ENCODE results near the gene NTRK3.

NTRK3 gene

DNA sequence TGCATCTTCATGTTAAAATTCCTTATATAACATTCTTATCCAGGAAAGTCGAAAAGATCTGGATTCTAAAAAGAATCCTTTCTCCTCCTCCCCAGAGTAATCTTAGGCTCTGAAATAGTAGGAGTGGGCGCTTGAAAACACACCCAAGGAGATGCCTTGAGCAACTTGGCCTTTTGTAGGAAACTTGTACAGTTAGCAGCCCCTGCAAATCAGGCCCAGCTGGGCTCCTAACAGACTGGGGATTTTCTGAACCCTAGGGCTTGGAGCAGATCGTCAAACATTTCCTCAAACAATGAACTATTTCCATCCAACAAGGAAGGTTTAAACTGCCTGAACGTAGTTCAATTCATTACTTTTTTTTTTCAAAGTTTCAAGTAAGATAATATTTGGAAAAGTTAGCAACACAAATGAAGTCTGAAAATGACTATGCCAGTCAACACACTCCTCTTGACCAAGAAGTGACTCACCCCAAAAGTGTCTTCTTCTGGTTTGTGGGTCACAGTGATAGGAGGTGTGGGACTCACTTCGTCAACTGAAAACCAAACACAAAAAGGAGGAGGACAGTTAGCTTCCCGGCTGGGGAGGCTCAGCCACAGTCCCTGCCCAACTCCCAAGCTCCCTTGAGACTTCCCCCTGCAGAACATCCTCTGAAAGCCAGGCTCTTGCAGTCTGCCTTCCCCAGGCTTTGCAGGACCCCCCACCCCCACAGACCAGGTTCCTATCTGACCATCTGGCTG is 129.7 kb downstream of the NTRK3 start:
- Mint-ChIP-seq H3K36me3 (no peaks in the 10 kb centered on the region), H3K4me1 (no peaks in the 10 kb centered on the region), H3K27ac (no peak overlapping the region), H3K27me3 (no peaks in the 10 kb centered on the region), H3K9me3 (peaks cover 2% of the 10 kb centered on the region), H3K4me3 (no peak overlapping the region)
- no peak for DNase-seq
- CTCF ChIA-PET: no interaction called here

DNA sequence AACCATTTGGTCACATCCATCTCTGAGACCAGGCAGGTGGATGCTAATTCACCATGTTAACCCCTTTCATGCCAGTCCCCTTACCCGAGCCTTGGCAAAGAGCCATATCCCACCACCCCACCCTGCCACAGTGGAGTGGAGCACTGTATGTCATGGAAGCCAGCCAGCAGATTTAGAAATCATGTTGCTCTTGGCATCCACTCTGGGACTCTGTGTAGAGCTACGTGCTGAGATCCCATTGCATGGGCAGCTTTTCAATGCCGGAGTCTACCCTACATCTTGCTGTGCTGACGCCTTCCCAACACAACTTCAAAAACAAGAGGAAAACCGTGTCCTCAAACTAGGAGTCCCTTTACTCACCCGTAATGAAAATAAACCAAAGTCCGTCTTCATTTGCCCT is 131.0 kb downstream of the NTRK3 start:
- no peaks in the 10 kb centered on the region for H3K27me3 Mint-ChIP-seq
- CTCF ChIA-PET: no interaction called here
- H3K27ac Mint-ChIP-seq: no peak overlapping the region
- no peak for DNase-seq
- no peak overlapping the region for H3K4me3 Mint-ChIP-seq
- no peaks in the 10 kb centered on the region for H3K36me3 Mint-ChIP-seq
- no peaks in the 10 kb centered on the region for H3K4me1 Mint-ChIP-seq
- peaks cover 2% of the 10 kb centered on the region for H3K9me3 Mint-ChIP-seq

DNA sequence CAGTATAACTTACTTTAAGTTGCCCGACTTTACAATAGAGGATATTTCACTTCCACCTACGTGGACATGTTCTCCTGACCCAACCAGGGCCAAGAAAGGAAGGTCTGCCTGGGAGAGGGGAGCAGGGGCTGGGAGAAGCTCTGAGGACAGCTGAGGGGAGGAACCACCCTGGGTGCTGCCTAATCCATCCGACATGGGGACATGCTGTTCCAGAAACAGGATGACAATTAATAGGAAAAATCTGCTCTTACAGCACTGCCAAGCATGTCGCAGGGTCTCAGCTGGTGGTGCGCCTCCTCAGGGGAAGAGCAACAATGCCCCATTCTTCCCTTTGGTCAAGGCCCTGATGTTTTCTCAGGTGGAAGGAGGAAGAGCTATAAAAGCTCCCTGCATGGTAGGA is 132.3 kb downstream of the NTRK3 start:
- H3K27me3 Mint-ChIP-seq: no peaks in the 10 kb centered on the region
- H3K4me1 Mint-ChIP-seq: no peaks in the 10 kb centered on the region
- no peaks in the 10 kb centered on the region for H3K36me3 Mint-ChIP-seq
- no peak overlapping the region for H3K4me3 Mint-ChIP-seq
- no peak overlapping the region for H3K27ac Mint-ChIP-seq
- DNase-seq: no peak
- peaks cover 2% of the 10 kb centered on the region for H3K9me3 Mint-ChIP-seq
- CTCF ChIA-PET: no interaction called here

DNA sequence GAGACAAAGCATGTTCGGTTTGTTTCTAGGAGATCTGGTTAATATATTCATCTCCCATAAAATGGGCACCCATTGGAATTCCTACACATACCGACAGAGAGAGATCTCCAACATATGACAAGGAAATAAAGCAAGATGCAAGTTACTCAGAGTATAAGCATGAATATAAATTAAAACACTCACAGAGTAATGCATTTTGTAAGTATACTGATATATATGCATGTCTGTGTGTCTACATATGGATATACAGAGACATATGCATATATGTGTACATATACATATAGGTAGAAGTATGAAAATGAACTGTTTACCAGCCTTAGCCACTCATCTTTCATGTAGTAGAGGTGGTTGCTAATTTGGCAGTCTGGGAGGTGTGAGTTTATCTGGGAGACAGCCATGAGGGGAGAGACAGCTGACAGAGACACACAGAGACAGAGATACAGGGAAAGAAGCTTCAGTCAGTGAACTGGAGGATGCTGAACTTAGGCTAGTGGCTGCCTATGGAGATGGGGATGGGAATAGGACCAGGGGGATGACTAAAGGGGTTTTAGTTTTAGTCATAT is 134.5 kb downstream of the NTRK3 start:
- Mint-ChIP-seq H3K4me1 (no peaks in the 10 kb centered on the region), H3K9me3 (peaks cover 2% of the 10 kb centered on the region), H3K27ac (no peak overlapping the region)

DNA sequence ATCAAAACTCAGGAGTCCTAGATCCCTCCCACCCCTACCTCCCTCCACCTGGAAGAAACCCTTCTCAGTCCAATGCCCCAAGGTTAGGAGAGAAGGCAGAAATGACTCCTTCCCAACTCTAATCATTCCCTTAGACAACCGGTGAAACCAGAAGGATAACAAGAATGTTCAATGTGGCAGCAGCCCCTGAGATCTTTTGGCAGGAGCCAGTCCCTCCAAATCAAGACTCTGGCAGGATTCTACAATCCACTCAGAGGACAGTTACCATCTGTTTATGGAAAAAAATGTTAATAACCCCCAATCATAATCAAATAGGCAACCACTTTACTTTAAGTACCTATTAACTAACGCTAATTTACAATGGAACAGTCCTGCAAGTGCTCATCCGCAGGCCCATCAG is 136.5 kb downstream of the NTRK3 start:
- DNase-seq: no peak
- Mint-ChIP-seq H3K4me3 (no peak overlapping the region), H3K9me3 (no peaks in the 10 kb centered on the region), H3K27ac (no peak overlapping the region), H3K4me1 (no peaks in the 10 kb centered on the region), H3K27me3 (no peaks in the 10 kb centered on the region), H3K36me3 (no peaks in the 10 kb centered on the region)
- CTCF ChIA-PET: no interaction called here

More for the DNA sequence above, 134.5 kb downstream of the NTRK3 start:
- CTCF ChIA-PET: no interaction called here
- Mint-ChIP-seq H3K4me3 (no peak overlapping the region), H3K36me3 (no peaks in the 10 kb centered on the region), H3K27me3 (no peaks in the 10 kb centered on the region)
- no peak for DNase-seq

DNA sequence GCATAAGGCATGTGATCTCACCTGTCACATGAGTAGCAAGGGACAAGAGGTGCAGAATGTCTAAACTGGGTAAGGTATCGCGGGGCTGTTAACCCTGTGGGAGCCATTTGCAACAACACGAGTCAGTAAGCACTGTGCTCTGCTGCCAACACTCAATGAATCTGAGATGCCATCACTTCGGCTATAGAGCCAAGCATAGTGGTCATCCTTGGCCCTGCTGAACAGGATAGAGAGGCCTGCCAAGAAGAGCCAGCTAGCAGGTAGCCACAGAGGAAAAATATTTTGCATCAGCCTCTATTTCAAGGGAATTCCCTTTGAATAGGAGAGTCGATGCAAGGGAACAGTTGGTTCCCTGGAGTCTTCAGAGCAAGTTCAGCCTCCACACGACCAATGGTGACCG is 137.8 kb downstream of the NTRK3 start:
- H3K27ac Mint-ChIP-seq: no peak overlapping the region
- CTCF ChIA-PET: no interaction called here
- no peak overlapping the region for H3K4me3 Mint-ChIP-seq
- no peaks in the 10 kb centered on the region for H3K4me1 Mint-ChIP-seq
- no peaks in the 10 kb centered on the region for H3K9me3 Mint-ChIP-seq
- no peaks in the 10 kb centered on the region for H3K27me3 Mint-ChIP-seq
- DNase-seq: no peak
- H3K36me3 Mint-ChIP-seq: no peaks in the 10 kb centered on the region

DNA sequence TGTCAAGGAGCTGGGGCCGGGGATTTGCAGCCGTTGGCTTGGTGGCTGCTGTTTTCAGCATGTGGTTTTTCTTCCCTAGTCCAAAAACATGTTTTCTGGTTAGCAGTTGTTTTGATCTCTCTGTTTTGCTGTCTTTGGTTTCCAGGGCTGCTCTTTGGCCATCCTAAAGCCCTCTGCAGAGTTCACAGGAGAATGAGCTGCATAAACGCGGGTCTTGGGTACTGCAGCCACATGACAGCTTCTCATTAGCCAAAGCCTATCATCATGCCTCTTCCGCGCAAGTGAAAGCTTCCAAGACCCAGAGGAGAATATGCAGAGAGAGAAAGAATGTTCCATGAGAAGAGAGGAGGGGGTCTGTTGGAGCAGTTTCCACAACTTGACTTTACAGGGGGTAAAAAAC is 138.5 kb downstream of the NTRK3 start:
- Mint-ChIP-seq H3K36me3 (no peaks in the 10 kb centered on the region), H3K27ac (no peak overlapping the region), H3K4me1 (no peaks in the 10 kb centered on the region), H3K9me3 (no peaks in the 10 kb centered on the region), H3K4me3 (no peak overlapping the region), H3K27me3 (no peaks in the 10 kb centered on the region)
- no peak for DNase-seq
- CTCF ChIA-PET: no interaction called here

DNA sequence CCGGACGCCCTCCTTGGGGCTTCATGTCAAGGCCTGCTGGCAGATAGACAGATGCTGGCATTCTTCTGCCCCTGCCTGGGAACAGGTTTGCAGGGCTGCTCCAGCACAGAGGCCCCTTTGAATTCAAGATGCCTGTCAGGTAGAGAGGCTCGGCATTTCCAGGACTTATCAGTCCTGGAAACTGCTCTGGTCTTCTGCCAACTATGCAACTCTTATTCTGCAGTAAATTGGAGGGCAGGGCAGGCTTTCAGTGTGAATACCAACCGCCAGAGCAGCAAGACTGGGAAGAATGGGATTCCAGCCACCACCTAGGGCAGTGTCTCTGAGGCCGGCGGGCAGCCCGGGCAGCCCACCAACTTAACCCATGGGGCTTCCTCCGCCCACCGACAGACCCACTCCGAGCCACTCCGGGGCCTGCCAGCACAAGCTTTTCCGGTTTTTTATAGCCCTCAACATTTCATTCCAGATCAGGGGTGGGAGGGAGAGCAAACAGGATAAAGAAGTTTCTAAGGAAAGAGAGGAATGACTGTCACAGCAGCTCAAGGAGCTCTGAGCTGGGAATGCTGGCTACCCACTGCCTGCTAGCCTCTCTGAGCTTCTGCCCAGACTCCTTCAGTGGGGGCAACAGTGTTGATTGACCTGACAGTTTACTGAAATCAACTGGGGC is 140.9 kb downstream of the NTRK3 start:
- no peak overlapping the region for H3K4me3 Mint-ChIP-seq
- CTCF ChIA-PET: no interaction called here
- no peaks in the 10 kb centered on the region for H3K27me3 Mint-ChIP-seq
- no peaks in the 10 kb centered on the region for H3K9me3 Mint-ChIP-seq
- no peak for DNase-seq
- no peak overlapping the region for H3K27ac Mint-ChIP-seq
- H3K4me1 Mint-ChIP-seq: no peaks in the 10 kb centered on the region
- H3K36me3 Mint-ChIP-seq: no peaks in the 10 kb centered on the region

DNA sequence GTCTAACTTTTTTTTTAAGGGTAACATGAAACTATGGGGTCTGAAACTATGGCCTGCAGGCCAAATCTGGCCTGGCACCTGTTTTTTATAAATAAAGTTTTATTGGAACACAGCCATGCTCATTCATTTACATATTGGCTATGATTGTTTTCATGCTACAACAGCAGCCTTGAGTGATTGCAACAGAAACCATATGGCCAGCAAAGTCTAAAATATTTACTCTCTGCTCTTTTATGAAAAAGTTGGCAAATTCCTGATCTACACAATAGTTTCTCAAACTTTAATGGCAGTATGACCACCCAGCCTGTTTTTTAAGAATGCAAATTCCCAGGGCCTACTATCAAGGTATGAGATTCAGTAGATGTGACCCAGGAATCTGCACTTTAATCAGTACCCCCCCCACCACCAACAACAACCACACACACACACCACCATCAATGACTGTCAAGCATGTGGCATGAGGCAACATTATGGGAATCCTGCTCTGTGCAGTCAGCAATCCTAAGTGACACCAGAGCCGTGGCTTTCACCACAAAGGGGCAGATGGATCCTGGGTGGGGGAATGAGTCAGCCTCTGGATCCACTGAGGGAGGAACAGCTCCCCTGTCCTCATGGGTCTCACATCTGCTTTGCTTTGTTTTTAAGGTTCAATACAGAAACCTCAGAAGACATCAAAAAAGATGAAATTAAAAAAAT is 142.8 kb downstream of the NTRK3 start:
- H3K9me3 Mint-ChIP-seq: no peaks in the 10 kb centered on the region
- no peaks in the 10 kb centered on the region for H3K4me1 Mint-ChIP-seq
- CTCF ChIA-PET: no interaction called here
- no peak overlapping the region for H3K4me3 Mint-ChIP-seq
- H3K36me3 Mint-ChIP-seq: no peaks in the 10 kb centered on the region
- DNase-seq: no peak
- no peaks in the 10 kb centered on the region for H3K27me3 Mint-ChIP-seq
- H3K27ac Mint-ChIP-seq: no peak overlapping the region

DNA sequence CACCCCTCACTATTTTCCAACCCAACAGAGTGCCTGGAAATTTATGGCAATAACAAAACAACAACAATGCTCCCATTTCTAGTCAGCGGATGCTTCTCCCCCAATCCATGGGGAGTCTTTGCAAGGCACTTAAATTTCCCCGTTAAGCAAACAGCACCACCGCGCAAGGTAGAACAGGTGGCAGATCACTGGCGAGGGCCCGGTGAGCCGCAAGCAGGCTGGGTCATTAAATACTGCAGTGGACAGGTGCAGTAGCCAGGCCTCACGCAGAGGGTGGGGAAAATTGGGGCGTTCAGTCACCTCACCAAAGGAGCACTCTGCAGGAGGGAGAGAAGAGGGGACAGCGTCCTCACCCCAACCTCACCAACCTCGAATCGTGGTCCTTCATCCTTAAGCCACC is 147.5 kb downstream of the NTRK3 start:
- no peaks in the 10 kb centered on the region for H3K36me3 Mint-ChIP-seq
- H3K4me1 Mint-ChIP-seq: no peaks in the 10 kb centered on the region
- no peak overlapping the region for H3K4me3 Mint-ChIP-seq
- H3K27ac Mint-ChIP-seq: no peak overlapping the region
- DNase-seq: no peak
- CTCF ChIA-PET: no interaction called here
- H3K9me3 Mint-ChIP-seq: no peaks in the 10 kb centered on the region
- no peaks in the 10 kb centered on the region for H3K27me3 Mint-ChIP-seq

DNA sequence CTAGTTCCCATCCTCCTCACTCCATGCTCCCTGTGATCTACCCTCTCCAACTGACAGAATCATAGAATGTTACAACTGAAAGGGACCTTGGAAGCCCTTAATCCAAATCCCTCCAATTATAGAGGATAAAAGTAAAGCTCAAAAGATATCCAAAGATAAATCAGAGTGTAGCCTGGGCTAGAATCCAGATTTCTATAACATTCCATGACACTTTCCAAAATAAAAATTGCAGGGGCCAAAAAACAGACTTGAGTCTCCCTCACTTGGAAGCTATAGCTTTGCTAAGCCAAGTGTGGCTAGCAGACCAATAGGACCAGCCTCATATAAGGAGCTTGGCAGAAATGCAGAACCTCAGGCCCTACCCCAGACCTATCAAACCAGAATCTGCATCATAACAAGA is 148.1 kb downstream of the NTRK3 start:
- no peaks in the 10 kb centered on the region for H3K4me1 Mint-ChIP-seq
- H3K4me3 Mint-ChIP-seq: no peak overlapping the region
- H3K9me3 Mint-ChIP-seq: no peaks in the 10 kb centered on the region
- H3K27ac Mint-ChIP-seq: no peak overlapping the region
- no peaks in the 10 kb centered on the region for H3K36me3 Mint-ChIP-seq
- CTCF ChIA-PET: no interaction called here
- no peak for DNase-seq
- no peaks in the 10 kb centered on the region for H3K27me3 Mint-ChIP-seq

DNA sequence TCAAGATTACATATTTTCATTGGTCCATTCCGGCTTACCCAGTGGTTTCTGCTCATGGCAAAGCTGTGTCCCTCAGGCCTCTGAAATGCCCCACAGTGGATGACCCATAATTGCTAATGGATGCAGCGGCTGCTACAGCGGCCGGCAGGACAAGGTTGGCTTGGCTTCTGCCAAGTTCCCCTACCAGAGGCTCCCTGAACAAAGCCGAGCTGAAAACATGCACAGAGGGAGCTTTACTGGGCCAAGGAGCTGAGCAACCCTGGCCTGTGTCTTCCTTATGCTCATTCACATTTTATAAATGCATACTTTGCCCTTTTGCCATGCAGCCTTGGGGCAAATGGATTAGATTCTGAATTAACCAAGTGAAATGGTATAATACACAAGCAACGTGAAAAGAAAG is 150.5 kb downstream of the NTRK3 start:
- Mint-ChIP-seq H3K27me3 (no peaks in the 10 kb centered on the region), H3K4me3 (no peak overlapping the region), H3K4me1 (no peaks in the 10 kb centered on the region), H3K36me3 (no peaks in the 10 kb centered on the region), H3K27ac (no peak overlapping the region), H3K9me3 (no peaks in the 10 kb centered on the region)
- CTCF ChIA-PET: no interaction called here
- DNase-seq: no peak

DNA sequence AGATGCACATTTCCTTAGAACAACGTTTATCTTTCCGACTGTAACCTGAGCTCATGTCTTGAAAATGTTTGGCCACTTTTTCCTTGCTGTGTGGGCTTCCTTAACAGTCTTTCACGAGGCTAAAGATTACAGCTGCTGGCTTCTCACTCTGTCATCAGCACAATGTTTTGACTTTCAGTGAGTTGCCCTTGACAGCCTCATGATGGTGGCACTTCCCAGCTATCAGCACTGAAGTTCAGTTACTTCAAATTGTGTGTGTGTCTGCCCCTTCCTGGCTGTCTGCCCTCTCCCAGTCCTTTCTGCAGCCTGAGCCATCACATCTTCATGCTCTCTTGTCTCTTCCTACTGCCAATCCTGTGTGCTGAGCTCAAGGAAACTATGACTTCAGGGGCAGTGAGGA is 152.2 kb downstream of the NTRK3 start:
- Mint-ChIP-seq H3K4me3 (no peak overlapping the region), H3K9me3 (no peaks in the 10 kb centered on the region), H3K27me3 (no peaks in the 10 kb centered on the region), H3K27ac (no peak overlapping the region), H3K36me3 (no peaks in the 10 kb centered on the region), H3K4me1 (no peaks in the 10 kb centered on the region)
- DNase-seq: no peak
- CTCF ChIA-PET: no interaction called here

DNA sequence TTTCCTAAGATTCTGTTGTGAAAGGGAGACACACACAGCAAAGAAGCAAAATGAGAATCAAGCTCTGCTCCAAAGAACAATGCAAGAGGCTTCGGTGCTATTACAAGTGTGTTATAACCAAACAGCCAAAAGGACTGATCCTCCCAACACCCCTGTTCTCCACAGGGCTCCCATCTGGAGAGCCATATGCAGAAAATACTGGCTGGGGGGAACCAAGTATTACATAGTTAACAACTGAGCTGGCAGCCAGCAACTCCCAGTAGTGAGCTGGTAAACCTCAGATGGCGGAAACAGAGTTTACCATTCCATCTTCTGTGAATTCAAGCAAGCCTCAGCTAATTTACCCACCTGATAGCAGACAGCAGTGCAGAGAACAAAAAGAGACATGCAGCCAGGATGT is 156.4 kb downstream of the NTRK3 start:
- Mint-ChIP-seq H3K27me3 (no peaks in the 10 kb centered on the region), H3K4me1 (no peaks in the 10 kb centered on the region), H3K4me3 (no peak overlapping the region), H3K9me3 (no peaks in the 10 kb centered on the region), H3K36me3 (no peaks in the 10 kb centered on the region), H3K27ac (no peak overlapping the region)
- CTCF ChIA-PET: no interaction called here
- no peak for DNase-seq

DNA sequence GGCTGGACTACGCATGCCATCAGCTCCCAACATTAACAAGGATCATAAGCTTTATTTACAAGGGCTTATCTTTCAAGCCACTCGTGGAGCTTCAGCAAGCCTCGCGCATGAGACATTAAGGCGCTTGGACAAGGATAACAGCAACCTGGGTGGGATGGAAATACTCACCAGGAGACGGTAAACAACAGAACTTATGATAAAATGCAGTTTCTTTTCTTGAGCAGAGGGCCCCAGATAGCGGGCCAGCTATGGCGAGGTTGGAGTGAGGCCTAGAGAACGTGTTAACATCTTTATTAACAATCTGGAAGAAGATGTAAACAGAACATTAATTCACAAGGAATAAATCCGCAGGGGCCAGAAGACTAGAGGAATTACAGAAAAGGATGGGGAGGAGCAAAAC is 158.2 kb downstream of the NTRK3 start:
- no peak for DNase-seq
- Mint-ChIP-seq H3K27ac (no peak overlapping the region), H3K36me3 (no peaks in the 10 kb centered on the region), H3K4me1 (no peaks in the 10 kb centered on the region), H3K4me3 (no peak overlapping the region), H3K9me3 (no peaks in the 10 kb centered on the region), H3K27me3 (no peaks in the 10 kb centered on the region)
- CTCF ChIA-PET: no interaction called here
